Endothelial cell (in vitro differentiated cells): ENCODE data around the gene DNAH10. TPM values are rescaled to one million over a fixed set of nuclear protein-coding genes. Genes with fewer than 3 reads are reported as not detected.
A peak's percentile ranks its signal among the peaks of the same experiment; 100 is the strongest.

Experiments
- DNase-seq: peaks from one replicate; pipeline ENCODE4 v3.0.0; 2021; ENCODE audit warnings: low spot score
- H3K27ac Mint-ChIP-seq: one replicate; pipeline ENCODE4 v1.8.0; 2021; ENCODE audit warnings: mixed read lengths, inconsistent platforms; ENCODE audit not compliant: unreplicated experiment
- H3K27me3 Mint-ChIP-seq: one replicate; pipeline ENCODE4 v1.8.0; 2021; ENCODE audit warnings: mild to moderate bottlenecking, moderate library complexity, mixed read lengths, inconsistent platforms; ENCODE audit not compliant: unreplicated experiment
- H3K36me3 Mint-ChIP-seq: one replicate; pipeline ENCODE4 v1.8.0; 2021; ENCODE audit warnings: mild to moderate bottlenecking, low read depth, mixed read lengths, inconsistent platforms; ENCODE audit not compliant: unreplicated experiment
- H3K4me1 Mint-ChIP-seq: one replicate; pipeline ENCODE4 v1.8.0; 2021; ENCODE audit warnings: mild to moderate bottlenecking, mixed read lengths, inconsistent platforms; ENCODE audit not compliant: unreplicated experiment
- H3K4me3 Mint-ChIP-seq: one replicate; pipeline ENCODE4 v1.8.0; 2021; ENCODE audit warnings: mild to moderate bottlenecking, mixed read lengths, inconsistent platforms; ENCODE audit not compliant: unreplicated experiment
- H3K9me3 Mint-ChIP-seq: one replicate; pipeline ENCODE4 v1.8.0; 2021; ENCODE audit warnings: mixed read lengths, inconsistent platforms; ENCODE audit not compliant: unreplicated experiment
- total RNA-seq: library from RNA; stranded (reverse); fragmentation: NEBNext Ultra II Directional; extraction: Animal tissue kit (Norgen Biotek cat#: 25700); gene quantifications from one replicate; pipeline ENCODE4 v1.2.1, GENCODE V29; 2021; ENCODE audit not compliant: unreplicated experiment
- TF ChIP-seq, protein P1 (sequence below): fragments of 200-600 bp; sonication (generic); IDR thresholded peaks from one replicate; pipeline ENCODE4 v1.5.0; 2021; ENCODE audit warnings: antibody characterized with exemption; ENCODE audit not compliant: unreplicated experiment

Gene DNAH10
- total RNA-seq, 1 donor from 2014 or later: 1.2 TPM

DNA sequence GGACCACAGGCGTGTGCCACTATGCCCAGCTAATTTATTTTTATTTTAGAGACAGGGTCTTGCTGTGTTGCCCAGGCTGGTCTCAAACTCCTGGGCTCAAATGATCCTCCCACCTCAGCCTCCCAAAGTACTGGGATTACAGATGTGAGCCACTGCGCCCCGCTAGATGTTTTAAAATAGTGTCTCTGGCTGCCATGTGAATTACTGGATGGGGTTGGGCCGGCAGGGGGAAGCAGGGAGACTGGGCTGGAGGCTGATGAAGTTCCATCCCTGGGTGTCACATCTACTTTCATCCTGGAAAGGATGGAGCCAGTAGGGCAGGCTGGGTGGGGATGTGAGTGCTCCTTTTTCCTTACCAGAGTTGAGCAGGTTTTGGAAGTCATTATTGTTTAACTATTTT is 46.1 kb downstream of the DNAH10 start:
- no peaks in the 10 kb centered on the region for H3K9me3 Mint-ChIP-seq
- no peak overlapping the region for H3K27ac Mint-ChIP-seq
- H3K4me3 Mint-ChIP-seq: no peak overlapping the region
- no peaks in the 10 kb centered on the region for H3K36me3 Mint-ChIP-seq
- H3K27me3 Mint-ChIP-seq: peaks cover 10% of the 10 kb centered on the region
- DNase-seq: peak; percentile 24
- TF ChIP-seq, protein P1, sequence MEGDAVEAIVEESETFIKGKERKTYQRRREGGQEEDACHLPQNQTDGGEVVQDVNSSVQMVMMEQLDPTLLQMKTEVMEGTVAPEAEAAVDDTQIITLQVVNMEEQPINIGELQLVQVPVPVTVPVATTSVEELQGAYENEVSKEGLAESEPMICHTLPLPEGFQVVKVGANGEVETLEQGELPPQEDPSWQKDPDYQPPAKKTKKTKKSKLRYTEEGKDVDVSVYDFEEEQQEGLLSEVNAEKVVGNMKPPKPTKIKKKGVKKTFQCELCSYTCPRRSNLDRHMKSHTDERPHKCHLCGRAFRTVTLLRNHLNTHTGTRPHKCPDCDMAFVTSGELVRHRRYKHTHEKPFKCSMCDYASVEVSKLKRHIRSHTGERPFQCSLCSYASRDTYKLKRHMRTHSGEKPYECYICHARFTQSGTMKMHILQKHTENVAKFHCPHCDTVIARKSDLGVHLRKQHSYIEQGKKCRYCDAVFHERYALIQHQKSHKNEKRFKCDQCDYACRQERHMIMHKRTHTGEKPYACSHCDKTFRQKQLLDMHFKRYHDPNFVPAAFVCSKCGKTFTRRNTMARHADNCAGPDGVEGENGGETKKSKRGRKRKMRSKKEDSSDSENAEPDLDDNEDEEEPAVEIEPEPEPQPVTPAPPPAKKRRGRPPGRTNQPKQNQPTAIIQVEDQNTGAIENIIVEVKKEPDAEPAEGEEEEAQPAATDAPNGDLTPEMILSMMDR: no peak
- H3K4me1 Mint-ChIP-seq: peaks cover 3% of the 10 kb centered on the region

DNA sequence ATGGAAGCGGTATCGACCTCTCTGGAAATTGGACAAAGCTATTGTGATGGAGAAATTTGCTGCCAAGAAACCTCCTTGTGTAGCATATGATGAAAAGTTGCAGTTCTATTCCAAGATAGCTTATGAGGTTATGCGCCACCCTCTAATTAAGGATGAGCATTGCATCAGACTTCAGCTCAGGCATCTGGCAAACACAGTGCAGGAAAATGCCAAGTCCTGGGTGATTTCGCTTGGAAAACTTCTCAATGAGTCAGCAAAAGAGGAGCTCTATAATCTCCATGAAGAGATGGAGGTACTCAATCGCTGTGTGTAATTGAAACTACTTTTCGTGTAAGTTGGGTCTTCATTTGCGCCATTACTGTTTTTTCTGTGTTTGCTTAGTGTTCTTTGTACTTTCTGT is 51.2 kb downstream of the DNAH10 start:
- Mint-ChIP-seq H3K27ac (no peak overlapping the region), H3K36me3 (peaks cover 4% of the 10 kb centered on the region), H3K9me3 (no peaks in the 10 kb centered on the region), H3K27me3 (peaks cover 7% of the 10 kb centered on the region), H3K4me1 (peaks cover under 1% of the 10 kb centered on the region), H3K4me3 (no peak overlapping the region)
- TF ChIP-seq, protein P1: no peak
- no peak for DNase-seq

DNA sequence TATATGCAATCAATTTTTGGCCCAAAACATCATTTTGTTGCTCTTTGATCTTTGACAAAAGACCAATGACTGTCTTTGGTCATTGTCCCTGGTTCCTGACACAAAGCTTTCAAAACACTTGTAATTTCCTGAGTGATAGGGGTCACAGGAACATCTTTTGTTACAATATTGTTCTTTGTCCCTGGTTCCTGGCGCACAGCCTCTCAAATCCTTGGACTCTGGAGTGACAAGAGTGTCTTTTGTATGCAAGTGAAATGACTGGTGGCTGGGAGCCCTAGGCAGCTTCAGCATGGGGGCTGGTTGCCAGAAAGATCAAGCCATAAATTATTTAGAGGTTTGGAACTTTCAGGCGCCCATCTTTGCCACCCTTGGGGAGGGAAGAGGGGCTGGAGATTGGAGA is 53.9 kb downstream of the DNAH10 start:
- H3K27ac Mint-ChIP-seq: no peak overlapping the region

DNA sequence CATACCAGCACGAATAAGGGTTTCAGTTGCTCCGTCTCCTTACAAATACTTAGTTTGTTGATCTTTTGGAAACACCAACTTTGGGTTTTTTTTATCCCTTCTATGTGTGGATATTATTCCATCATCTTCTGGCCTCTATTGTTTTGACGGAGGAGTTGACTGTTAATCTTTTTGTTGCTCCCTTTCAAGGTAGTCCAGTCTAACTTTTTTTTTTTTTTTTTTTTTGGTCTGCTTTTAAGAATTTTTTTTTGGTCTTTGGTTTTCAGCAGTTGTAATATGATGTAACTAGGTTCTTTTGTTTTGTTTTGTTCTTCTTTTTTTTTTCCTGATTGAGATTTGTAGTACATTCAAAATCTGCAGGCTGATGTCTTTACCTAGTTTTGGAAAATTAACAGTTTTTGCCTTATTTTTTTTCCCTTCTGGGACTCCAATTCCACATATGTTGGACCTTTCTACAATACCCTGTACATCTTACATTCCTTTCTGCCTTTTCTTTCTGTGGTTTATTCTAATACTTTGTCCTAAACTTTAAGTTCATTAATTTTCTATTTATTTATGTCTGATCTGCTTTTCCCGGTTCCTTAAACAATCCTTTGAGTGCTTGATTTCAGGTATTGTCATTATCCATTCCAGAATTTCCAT is 54.9 kb downstream of the DNAH10 start:
- H3K36me3 Mint-ChIP-seq: peaks cover 4% of the 10 kb centered on the region
- H3K4me1 Mint-ChIP-seq: no peaks in the 10 kb centered on the region
- H3K27me3 Mint-ChIP-seq: peaks cover 6% of the 10 kb centered on the region
- TF ChIP-seq, protein P1: no peak
- no peak for DNase-seq
- no peaks in the 10 kb centered on the region for H3K9me3 Mint-ChIP-seq
- H3K4me3 Mint-ChIP-seq: no peak overlapping the region
- H3K27ac Mint-ChIP-seq: no peak overlapping the region

More for the DNA sequence above, 53.9 kb downstream of the DNAH10 start:
- H3K27me3 Mint-ChIP-seq: peaks cover 6% of the 10 kb centered on the region
- DNase-seq: no peak
- H3K36me3 Mint-ChIP-seq: peaks cover 4% of the 10 kb centered on the region
- H3K4me1 Mint-ChIP-seq: no peaks in the 10 kb centered on the region
- H3K4me3 Mint-ChIP-seq: no peak overlapping the region
- no peaks in the 10 kb centered on the region for H3K9me3 Mint-ChIP-seq
- TF ChIP-seq, protein P1: no peak

DNA sequence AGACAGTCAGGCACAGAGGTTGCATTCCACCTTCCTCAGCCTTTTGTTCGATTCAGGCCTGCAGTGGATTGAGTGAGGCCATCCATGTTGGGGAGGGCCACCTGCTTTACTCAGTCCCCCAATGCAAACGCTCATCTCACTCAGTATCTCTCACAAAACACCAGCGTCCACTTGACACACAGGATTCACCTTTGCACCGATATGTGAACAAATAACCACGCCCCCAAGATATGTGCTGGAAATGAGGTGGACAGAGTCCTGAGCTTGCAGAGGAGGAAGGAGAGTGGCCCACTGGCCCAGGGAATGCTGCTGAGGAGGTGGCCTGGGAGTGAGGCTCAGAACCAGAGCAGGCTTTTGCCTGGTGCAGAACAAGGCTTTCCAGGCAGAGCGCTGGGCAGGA is 60.7 kb downstream of the DNAH10 start:
- H3K27ac Mint-ChIP-seq: no peak overlapping the region
- no peaks in the 10 kb centered on the region for H3K9me3 Mint-ChIP-seq
- DNase-seq: no peak
- H3K36me3 Mint-ChIP-seq: peaks cover 5% of the 10 kb centered on the region
- H3K27me3 Mint-ChIP-seq: peaks cover 5% of the 10 kb centered on the region
- no peaks in the 10 kb centered on the region for H3K4me1 Mint-ChIP-seq
- TF ChIP-seq, protein P1: no peak
- no peak overlapping the region for H3K4me3 Mint-ChIP-seq
